Mesendoderm (in vitro differentiated cells): ENCODE measurements around the gene CARNS1.

Experiments used
- DNase-seq: peaks from one replicate; pipeline ENCODE4 v3.0.0; 2013
- H2AK5ac ChIP-seq: 2 replicates; pipeline ENCODE4 v1.6.1; 2013; ENCODE audit warnings: low read length, inconsistent platforms
- H2BK120ac ChIP-seq: 2 replicates; pipeline ENCODE4 v1.6.1; 2013; ENCODE audit warnings: low read depth, mild to moderate bottlenecking, low read length, moderate library complexity, mixed read lengths
- H2BK15ac ChIP-seq: replicated peaks from 2 replicates; pipeline ENCODE4 v1.6.1; 2013; ENCODE audit warnings: low read depth, mild to moderate bottlenecking, moderate library complexity
- H2BK5ac ChIP-seq: 2 replicates; pipeline ENCODE4 v1.6.1; 2013; ENCODE audit warnings: low read length, inconsistent platforms
- H3K18ac ChIP-seq: 2 replicates; pipeline ENCODE4 v1.6.1; 2013; ENCODE audit warnings: mild to moderate bottlenecking, low read length, mixed read lengths
- H3K23ac ChIP-seq: one replicate; pipeline ENCODE4 v1.6.1; 2013; ENCODE audit warnings: low read length
- H3K27ac ChIP-seq: 2 replicates; pipeline ENCODE4 v1.5.1; 2013; ENCODE audit warnings: low read depth, mild to moderate bottlenecking, inconsistent platforms, low read length, moderate library complexity
- H3K27me3 ChIP-seq: 2 replicates; pipeline ENCODE4 v1.6.1; 2013; ENCODE audit warnings: low read length, control low read depth, mild to moderate bottlenecking, inconsistent platforms; ENCODE audit not compliant: insufficient read depth, poor library complexity
- H3K36me3 ChIP-seq: 2 replicates; pipeline ENCODE4 v1.6.1; 2013; ENCODE audit warnings: low read length, inconsistent platforms; ENCODE audit not compliant: control insufficient read depth, insufficient read depth
- H3K4ac ChIP-seq: one replicate; pipeline ENCODE4 v1.6.1; 2013; ENCODE audit warnings: low read depth, mild to moderate bottlenecking, low read length, moderate library complexity
- H3K4me1 ChIP-seq: 2 replicates; pipeline ENCODE4 v1.6.1; 2013; ENCODE audit warnings: low read depth, low read length, inconsistent platforms; ENCODE audit not compliant: control insufficient read depth
- H3K4me2 ChIP-seq: 2 replicates; pipeline ENCODE4 v1.6.1; 2013; ENCODE audit warnings: low read length
- H3K4me3 ChIP-seq: 2 replicates; pipeline ENCODE4 v1.5.1; 2013; ENCODE audit warnings: mild to moderate bottlenecking, low read length
- H3K56ac ChIP-seq: one replicate; pipeline ENCODE4 v1.6.1; 2013; ENCODE audit warnings: low read length
- H3K79me1 ChIP-seq: 2 replicates; pipeline ENCODE4 v1.6.1; 2013; ENCODE audit warnings: low read length, inconsistent platforms
- H3K79me2 ChIP-seq: 2 replicates; pipeline ENCODE4 v1.6.1; 2013; ENCODE audit warnings: mild to moderate bottlenecking, low read length; ENCODE audit not compliant: control insufficient read depth, insufficient read depth
- H3K9ac ChIP-seq: 2 replicates; pipeline ENCODE4 v1.6.1; 2013; ENCODE audit warnings: low read length, inconsistent platforms
- H4K5ac ChIP-seq: one replicate; pipeline ENCODE4 v1.6.1; 2013; ENCODE audit warnings: low read length
- H4K8ac ChIP-seq: one replicate; pipeline ENCODE4 v1.6.1; 2013; ENCODE audit warnings: low read depth, mild to moderate bottlenecking, control low read depth, low read length, moderate library complexity
- WGBS: extraction: QIAGEN DNeasy Blood & Tissue Kit; methylation state at CpG from one replicate; pipeline ENCODE4 v1.1.7; 2013; ENCODE audit warnings: low lambda C conversion rate, missing lambda C conversion rate; ENCODE audit not compliant: insufficient coverage; ENCODE audit errors: extremely low coverage; 5-methylcytosine and 5-hydroxymethylcytosine counted together

Gene CARNS1

GRCh38 chr11:67420147-67420645 is 4.7 kb downstream of the CARNS1 start:
- no peaks in the 10 kb centered on the region for H3K4me1 ChIP-seq
- no peak overlapping the region for H3K27ac ChIP-seq
- no peak overlapping the region for H3K4ac ChIP-seq
- H3K23ac ChIP-seq: no peak overlapping the region
- no peak overlapping the region for H2BK15ac ChIP-seq
- no peak overlapping the region for H3K4me3 ChIP-seq
- H3K56ac ChIP-seq: peak overlapping the region; percentile 95
- no peaks in the 10 kb centered on the region for H3K27me3 ChIP-seq
- H2AK5ac ChIP-seq: no peak overlapping the region
- H2BK5ac ChIP-seq: no peak overlapping the region
- no peak overlapping the region for H4K5ac ChIP-seq
- H2BK120ac ChIP-seq: no peak overlapping the region
- no CpG with 5 or more reads among the region's 15 CpGs for WGBS
- H3K79me1 ChIP-seq: no peaks in the 10 kb centered on the region
- H4K8ac ChIP-seq: no peak overlapping the region
- DNase-seq: no peak
- peak overlapping the region; percentile 9 for H3K18ac ChIP-seq
- peak overlapping the region; percentile 91 for H3K4me2 ChIP-seq
- H3K79me2 ChIP-seq: no peaks in the 10 kb centered on the region
- H3K36me3 ChIP-seq: no peaks in the 10 kb centered on the region
- H3K9ac ChIP-seq: peak overlapping the region; percentile 92

DNA sequence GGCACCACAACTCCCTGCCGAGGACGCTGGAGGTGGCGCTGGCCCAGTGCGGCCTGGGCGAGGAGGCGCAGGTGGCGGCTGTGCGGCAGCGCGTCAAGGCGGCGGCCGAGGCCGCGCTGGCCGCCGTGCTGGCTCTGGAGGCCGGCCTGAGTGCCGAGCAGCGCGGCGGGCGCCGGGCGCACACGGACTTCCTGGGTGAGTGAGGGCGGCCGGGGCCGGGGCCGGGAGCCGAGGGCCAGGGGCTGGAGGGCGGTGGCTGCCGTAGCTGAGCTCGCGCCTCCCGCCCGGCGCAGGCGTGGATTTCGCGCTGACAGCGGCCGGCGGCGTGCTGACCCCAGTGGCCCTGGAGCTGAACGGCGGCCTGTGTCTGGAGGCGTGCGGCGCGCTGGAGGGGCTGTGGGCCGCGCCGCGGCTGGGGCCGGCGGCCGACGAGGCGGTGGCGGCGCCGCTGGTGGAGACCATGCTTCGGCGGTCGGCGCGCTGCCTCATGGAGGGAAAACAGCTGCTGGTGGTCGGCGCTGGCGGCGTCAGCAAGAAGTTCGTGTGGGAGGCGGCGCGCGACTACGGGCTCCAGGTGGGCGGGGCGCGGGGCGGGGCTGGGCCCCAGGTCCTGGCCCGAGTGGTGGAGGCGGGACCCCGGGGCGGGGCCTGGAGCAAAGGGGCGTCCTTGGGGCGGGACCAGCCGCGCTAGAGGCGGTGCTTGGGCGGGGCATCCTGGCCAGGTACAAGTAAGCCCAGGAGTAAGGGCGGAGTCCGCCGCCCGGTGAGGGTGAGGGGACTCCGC is 5.4 kb downstream of the CARNS1 start:
- H3K27me3 ChIP-seq: no peaks in the 10 kb centered on the region
- peak overlapping the region; percentile 95 for H3K56ac ChIP-seq
- H2BK15ac ChIP-seq: no peak overlapping the region
- H3K9ac ChIP-seq: peak overlapping the region; percentile 92
- H3K4me1 ChIP-seq: no peaks in the 10 kb centered on the region
- no peaks in the 10 kb centered on the region for H3K79me1 ChIP-seq
- no peak overlapping the region for H2BK120ac ChIP-seq
- H3K4me2 ChIP-seq: peak overlapping the region; percentile 91
- H2BK5ac ChIP-seq: no peak overlapping the region
- H3K27ac ChIP-seq: peak overlapping the region; percentile 51
- H3K4me3 ChIP-seq: peak overlapping the region; percentile 38
- no peak overlapping the region for H4K5ac ChIP-seq
- H3K18ac ChIP-seq: peak overlapping the region; percentile 9
- no peak overlapping the region for H3K4ac ChIP-seq
- WGBS: no CpG with 5 or more reads among the region's 97 CpGs
- H3K79me2 ChIP-seq: no peaks in the 10 kb centered on the region
- no peaks in the 10 kb centered on the region for H3K36me3 ChIP-seq
- no peak overlapping the region for H4K8ac ChIP-seq
- no peak overlapping the region for H2AK5ac ChIP-seq
- H3K23ac ChIP-seq: no peak overlapping the region
- DNase-seq: peak; percentile 97

GRCh38 chr11:67421430-67422031 is 6.1 kb downstream of the CARNS1 start:
- H3K23ac ChIP-seq: no peak overlapping the region
- H3K4me2 ChIP-seq: peak overlapping the region; percentile 33
- H3K4me3 ChIP-seq: no peak overlapping the region
- H3K9ac ChIP-seq: peak overlapping the region; percentile 15
- H2BK15ac ChIP-seq: no peak overlapping the region
- no peak overlapping the region for H2BK120ac ChIP-seq
- no peak overlapping the region for H4K5ac ChIP-seq
- H3K27me3 ChIP-seq: no peaks in the 10 kb centered on the region
- H3K18ac ChIP-seq: no peak overlapping the region
- H3K4ac ChIP-seq: no peak overlapping the region
- H2AK5ac ChIP-seq: no peak overlapping the region
- WGBS: no CpG with 5 or more reads among the region's 22 CpGs
- no peak overlapping the region for H3K27ac ChIP-seq
- H3K56ac ChIP-seq: peak overlapping the region; percentile 44
- no peak overlapping the region for H2BK5ac ChIP-seq
- no peaks in the 10 kb centered on the region for H3K79me1 ChIP-seq
- no peaks in the 10 kb centered on the region for H3K79me2 ChIP-seq
- no peak for DNase-seq
- H4K8ac ChIP-seq: no peak overlapping the region
- H3K4me1 ChIP-seq: no peaks in the 10 kb centered on the region
- no peaks in the 10 kb centered on the region for H3K36me3 ChIP-seq

DNA sequence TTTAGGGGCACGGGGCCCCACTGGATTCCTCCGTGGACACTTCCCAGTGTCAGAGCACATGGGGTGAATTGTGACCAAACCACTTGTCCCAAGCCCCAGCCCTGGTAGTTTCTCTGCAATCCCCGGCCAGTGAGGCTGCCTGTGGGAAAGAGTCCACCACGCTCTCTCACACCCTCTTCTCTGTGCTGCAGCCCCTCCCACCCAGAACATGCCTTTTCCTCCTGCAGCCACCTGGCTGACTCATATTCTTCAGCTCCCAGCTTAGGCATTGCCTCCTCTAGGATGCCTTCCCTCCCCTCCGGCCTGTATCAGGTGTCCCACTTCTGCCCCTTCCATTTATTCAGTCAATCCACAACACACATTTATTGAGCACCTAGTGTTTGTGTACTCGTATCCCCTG is 7.4 kb downstream of the CARNS1 start:
- no peak overlapping the region for H3K4me2 ChIP-seq
- no peak overlapping the region for H4K5ac ChIP-seq
- H3K27ac ChIP-seq: no peak overlapping the region
- no peak overlapping the region for H2AK5ac ChIP-seq
- no CpG with 5 or more reads among the region's 6 CpGs for WGBS
- H4K8ac ChIP-seq: no peak overlapping the region
- H3K27me3 ChIP-seq: no peaks in the 10 kb centered on the region
- no peaks in the 10 kb centered on the region for H3K4me1 ChIP-seq
- no peak overlapping the region for H3K9ac ChIP-seq
- DNase-seq: peak; percentile 71
- no peak overlapping the region for H3K23ac ChIP-seq
- H3K56ac ChIP-seq: no peak overlapping the region
- H3K18ac ChIP-seq: no peak overlapping the region
- H2BK15ac ChIP-seq: no peak overlapping the region
- H3K79me2 ChIP-seq: no peaks in the 10 kb centered on the region
- H3K36me3 ChIP-seq: no peaks in the 10 kb centered on the region
- H2BK5ac ChIP-seq: no peak overlapping the region
- H3K4me3 ChIP-seq: no peak overlapping the region
- no peaks in the 10 kb centered on the region for H3K79me1 ChIP-seq
- no peak overlapping the region for H2BK120ac ChIP-seq
- no peak overlapping the region for H3K4ac ChIP-seq

- H3K4ac ChIP-seq: no peak overlapping the region
- H4K5ac ChIP-seq: no peak overlapping the region
- H3K23ac ChIP-seq: no peak overlapping the region
- no peak overlapping the region for H3K27ac ChIP-seq
- H3K4me3 ChIP-seq: no peak overlapping the region
- H3K18ac ChIP-seq: no peak overlapping the region
- H3K27me3 ChIP-seq: no peaks in the 10 kb centered on the region
- H2BK15ac ChIP-seq: no peak overlapping the region
- H3K4me1 ChIP-seq: no peaks in the 10 kb centered on the region
- H3K4me2 ChIP-seq: no peak overlapping the region
- H2AK5ac ChIP-seq: no peak overlapping the region
- no peak overlapping the region for H2BK120ac ChIP-seq
- H3K79me1 ChIP-seq: no peaks in the 10 kb centered on the region
- no peaks in the 10 kb centered on the region for H3K79me2 ChIP-seq
- H3K9ac ChIP-seq: no peak overlapping the region
- no peak overlapping the region for H3K56ac ChIP-seq
- no peak overlapping the region for H4K8ac ChIP-seq
- no CpG with 5 or more reads among the region's 13 CpGs for WGBS
- H3K36me3 ChIP-seq: no peaks in the 10 kb centered on the region
- DNase-seq: no peak
- no peak overlapping the region for H2BK5ac ChIP-seq
Measured at GRCh38 chr11:67423466-67423865, 8.0 kb downstream of the CARNS1 start.
